GM10248 (cell line): ENCODE results near the gene TUBAL3.

Experiments used
- CTCF ChIA-PET: fragments of 300-600 bp; sonication (Branson Sonifier 250); formaldehyde crosslinking; extraction: SDS; loops from one replicate; lab custom pipeline; 2021; ENCODE audit warnings: antibody characterized with exemption; lab: Yijun Ruan, JAX
- POLR2A ChIA-PET: fragments of 350-650 bp; sonication (Branson Sonifier 250); formaldehyde crosslinking; extraction: SDS; loops from one replicate; lab custom pipeline; 2020; ENCODE audit warnings: antibody characterized with exemption; lab: Yijun Ruan, JAX
- DNase-seq: peaks from one replicate; pipeline ENCODE4 v3.0.0; 2012; ENCODE audit errors: extremely low spot score
- TF ChIP-seq, protein P1 (sequence below): IDR thresholded peaks from 2 replicates; pipeline ENCODE4 v1.5.1; 2012; ENCODE audit warnings: mild to moderate bottlenecking, low read depth; ENCODE audit errors: extremely low read depth, missing control alignments, control extremely low read depth

The TUBAL3 gene

DNA sequence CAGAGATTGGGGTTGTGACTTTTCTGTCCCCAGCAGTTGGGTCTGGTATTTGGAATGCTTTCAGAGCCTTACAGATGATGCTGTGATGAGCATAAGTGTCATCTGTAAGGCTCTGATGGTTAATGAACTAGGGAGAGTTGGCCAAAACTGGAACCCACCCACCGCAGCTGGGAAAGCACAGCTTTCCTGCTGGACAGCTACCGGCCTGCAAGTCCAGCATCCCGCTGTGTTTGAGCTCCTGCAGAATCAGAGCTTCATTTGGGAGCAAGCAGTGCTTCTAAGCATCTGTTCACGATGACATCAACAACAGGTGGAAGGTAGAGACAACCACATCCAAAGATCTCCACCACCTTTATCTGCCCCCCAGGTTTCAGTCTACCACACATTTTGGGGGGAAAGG is 28.2 kb downstream of the TUBAL3 start:
- TF ChIP-seq, protein P1, sequence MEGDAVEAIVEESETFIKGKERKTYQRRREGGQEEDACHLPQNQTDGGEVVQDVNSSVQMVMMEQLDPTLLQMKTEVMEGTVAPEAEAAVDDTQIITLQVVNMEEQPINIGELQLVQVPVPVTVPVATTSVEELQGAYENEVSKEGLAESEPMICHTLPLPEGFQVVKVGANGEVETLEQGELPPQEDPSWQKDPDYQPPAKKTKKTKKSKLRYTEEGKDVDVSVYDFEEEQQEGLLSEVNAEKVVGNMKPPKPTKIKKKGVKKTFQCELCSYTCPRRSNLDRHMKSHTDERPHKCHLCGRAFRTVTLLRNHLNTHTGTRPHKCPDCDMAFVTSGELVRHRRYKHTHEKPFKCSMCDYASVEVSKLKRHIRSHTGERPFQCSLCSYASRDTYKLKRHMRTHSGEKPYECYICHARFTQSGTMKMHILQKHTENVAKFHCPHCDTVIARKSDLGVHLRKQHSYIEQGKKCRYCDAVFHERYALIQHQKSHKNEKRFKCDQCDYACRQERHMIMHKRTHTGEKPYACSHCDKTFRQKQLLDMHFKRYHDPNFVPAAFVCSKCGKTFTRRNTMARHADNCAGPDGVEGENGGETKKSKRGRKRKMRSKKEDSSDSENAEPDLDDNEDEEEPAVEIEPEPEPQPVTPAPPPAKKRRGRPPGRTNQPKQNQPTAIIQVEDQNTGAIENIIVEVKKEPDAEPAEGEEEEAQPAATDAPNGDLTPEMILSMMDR: no peak
- POLR2A ChIA-PET: no interaction called here
- no peak for DNase-seq
- CTCF ChIA-PET: interaction anchor here (1.0 kb wide), 1 partner anchor 527 kb away, joined by 3 read pairs; no protein-coding TSS in a partner anchor

DNA sequence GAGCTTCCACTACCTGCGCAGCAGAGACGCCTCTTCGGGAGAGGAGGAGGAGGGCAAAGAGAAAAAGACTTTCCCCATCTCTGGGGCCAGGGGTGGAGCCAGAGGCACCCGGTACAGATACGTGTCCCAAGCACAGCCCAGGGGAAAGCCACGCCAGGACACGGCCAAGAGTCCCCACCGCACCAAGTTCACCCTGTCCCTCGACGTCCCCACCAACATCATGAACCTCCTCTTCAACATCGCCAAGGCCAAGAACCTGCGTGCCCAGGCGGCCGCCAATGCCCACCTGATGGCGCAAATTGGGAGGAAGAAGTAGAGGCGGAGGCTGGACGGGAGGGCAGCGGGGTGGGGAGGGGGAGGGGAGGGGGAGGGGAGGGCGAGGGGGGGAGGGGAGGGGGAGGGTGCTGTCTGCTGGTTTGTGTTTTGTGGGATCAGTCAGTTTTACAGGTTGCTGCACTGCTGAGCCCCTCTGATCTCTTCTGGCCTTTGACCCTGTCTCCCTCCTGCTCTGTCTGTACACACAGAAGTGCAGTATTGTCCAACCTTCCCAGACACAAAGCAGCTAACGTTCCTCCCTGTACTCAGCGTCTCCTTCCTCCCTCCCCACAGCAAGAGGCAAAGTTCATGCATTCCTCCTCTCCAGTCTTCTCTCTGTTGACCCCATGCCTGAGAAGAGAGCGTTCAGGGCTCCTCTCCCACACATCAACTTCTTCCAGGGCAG is 30.6 kb downstream of the TUBAL3 start:
- TF ChIP-seq, protein P1: no peak

DNA sequence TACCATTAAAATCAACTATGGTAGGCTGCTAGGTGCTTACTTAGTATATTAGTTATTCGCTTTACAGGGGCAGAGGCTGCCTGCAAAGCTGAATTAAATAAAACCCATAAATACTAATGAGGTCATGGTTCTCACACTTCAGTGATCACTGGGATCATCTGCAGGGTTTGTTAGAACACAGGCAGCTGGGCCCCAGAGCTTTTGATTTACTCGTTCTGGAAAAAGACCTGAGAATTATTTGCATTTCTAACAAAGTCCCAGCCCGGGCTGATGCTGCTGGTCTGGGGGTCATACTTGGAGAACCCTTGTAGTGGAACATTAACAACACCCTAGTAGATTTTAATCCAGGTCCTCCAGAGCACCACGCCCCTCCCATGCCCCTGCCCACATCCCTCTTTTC is 31.3 kb downstream of the TUBAL3 start:
- ChIA-PET CTCF (no interaction called here), POLR2A (no interaction called here)
- TF ChIP-seq, protein P1: no peak

More for the DNA sequence above, 30.6 kb downstream of the TUBAL3 start:
- ChIA-PET POLR2A (no interaction called here), CTCF (no interaction called here)
- no peak for DNase-seq

DNA sequence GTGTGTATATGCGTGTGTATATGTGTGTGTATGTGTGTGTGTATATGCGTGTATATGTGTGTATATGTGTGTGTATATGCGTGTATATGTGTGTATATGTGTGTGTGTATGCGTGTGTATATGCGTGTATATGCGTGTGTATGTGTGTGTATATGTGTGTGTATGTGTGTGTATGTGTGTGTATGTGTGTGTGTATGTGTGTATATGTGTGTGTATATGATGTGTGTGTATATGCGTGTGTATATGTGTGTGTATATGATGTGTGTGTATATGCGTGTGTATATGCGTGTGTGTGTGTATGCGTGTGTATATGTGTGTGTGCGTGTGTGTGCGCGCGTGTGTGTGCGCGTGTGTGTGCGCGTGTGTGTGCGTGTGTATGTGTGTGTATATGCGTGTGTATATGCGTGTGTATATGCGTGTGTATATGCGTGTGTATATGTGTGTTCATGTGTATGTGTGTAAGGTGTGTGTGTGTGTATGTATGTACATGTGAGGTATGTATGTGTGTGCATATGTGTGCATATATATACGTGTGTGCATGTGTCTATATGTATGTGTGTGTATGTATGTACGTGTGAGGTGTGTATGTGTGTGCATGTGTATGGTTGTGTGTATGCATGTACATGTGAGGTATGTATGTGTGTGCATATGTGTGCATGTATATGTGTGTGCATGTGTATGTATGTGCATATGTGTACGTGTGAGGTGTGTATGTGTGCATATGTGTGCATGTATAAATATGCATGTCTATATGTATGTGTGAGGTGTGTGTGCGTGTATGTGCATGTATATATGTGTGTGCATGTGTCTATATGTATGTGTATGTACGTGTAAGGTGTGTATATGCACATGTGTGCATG is 33.9 kb downstream of the TUBAL3 start:
- TF ChIP-seq, protein P1: no peak
- DNase-seq: no peak
- CTCF ChIA-PET: no interaction called here
- POLR2A ChIA-PET: no interaction called here

More for the DNA sequence above, 31.3 kb downstream of the TUBAL3 start:
- no peak for DNase-seq

DNA sequence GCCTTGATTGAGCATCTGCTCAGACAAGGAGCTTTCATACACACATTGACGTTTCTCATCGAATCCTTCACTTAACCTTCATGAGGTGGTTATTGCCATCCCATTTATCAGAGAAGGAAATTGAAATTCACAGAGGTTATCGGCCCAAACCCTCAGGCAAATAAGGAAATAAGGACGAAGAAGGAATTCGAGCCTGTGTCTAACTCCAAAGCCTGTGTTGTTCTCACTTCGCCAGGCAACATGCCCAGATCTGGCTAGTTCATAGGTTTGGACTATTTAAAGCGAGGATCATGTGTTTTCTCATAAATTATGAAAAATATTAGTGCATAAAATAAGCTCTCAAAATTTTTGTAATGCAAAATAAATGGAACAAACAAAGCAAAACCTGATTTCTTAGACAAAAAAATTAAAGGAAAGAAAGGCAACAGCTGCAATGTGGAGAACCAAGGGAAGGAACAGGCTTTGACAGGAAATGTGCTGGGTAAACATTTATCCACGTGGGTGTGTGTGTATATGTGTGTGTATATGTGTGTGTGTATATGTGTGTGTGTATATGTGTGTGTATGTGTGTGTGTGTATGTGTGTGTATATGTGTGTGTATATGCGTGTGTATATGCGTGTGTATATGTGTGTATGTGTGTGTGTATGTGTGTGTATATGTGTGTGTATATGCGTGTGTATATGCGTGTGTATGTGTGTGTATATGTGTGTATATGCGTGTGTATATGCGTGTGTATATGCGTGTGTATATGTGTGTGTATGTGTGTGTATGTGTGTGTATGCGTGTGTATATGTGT is 35.1 kb downstream of the TUBAL3 start:
- TF ChIP-seq, protein P1: no peak
- POLR2A ChIA-PET: no interaction called here
- CTCF ChIA-PET: interaction anchor here (1.1 to 1.3 kb wide), 2 partner anchors 10 to 18 kb away, joined by 3 read pairs; no protein-coding TSS in a partner anchor
- no peak for DNase-seq

DNA sequence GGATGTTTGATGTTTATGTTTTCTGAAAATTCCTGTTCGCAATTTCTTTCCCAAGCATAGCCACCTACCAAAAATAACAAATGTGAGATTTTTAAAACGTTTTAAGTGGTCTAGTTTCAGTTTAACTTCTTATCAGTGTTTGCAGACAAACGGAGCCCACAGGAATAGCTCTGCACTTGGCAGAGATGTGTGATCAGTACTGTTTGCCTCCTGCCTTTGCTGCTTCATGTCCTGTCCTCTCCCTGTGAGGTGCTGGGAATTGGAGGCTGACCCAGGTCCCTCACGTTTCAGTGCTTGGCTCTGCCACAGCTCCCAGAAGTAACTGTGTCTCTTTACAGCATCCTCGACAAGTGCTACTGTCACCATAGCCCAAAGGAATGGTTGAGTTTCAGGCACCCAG is 38.7 kb downstream of the TUBAL3 start:
- DNase-seq: no peak
- POLR2A ChIA-PET: no interaction called here
- CTCF ChIA-PET: no interaction called here
- TF ChIP-seq, protein P1: no peak
